C4-2B (cell line): ENCODE results near the gene ATXN7L1.
"Not testable (repeated sequence)": the region's sequence is repeated elsewhere in the genome, so short reads cannot be mapped to it uniquely, and the experiment has no call there.

Source experiments
- CTCF ChIP-seq: fragments of 450-650 bp; conservative IDR thresholded peaks from 2 replicates; pipeline ENCODE4 v1.5.1; 2017; ENCODE audit warnings: mild to moderate bottlenecking
- ZFX ChIP-seq: fragments of 450-650 bp; IDR thresholded peaks from 2 replicates; pipeline ENCODE4 v1.6.1; 2017

- TF ChIP-seq CTCF, ZFX: not testable (repeated sequence)
Observed at GRCh38 chr7:105599080-105599479, 277.3 kb downstream of the ATXN7L1 start.
